Suprapubic skin (tissue), 4 donors: ENCODE data around the gene PROK2. TPM values are rescaled to one million over a fixed set of nuclear protein-coding genes. Genes with fewer than 3 reads are reported as not detected.

Source experiments
- DNase-seq, 2 donors: peaks; one replicate each; pipeline ENCODE4 v3.0.0-alpha.2; 2019; ENCODE audit warnings: low spot score in 2 of 2
- H3K27ac ChIP-seq: fragments of 200-600 bp; sonication (generic); one replicate; pipeline ENCODE4 v1.5.1; 2019
- H3K27me3 ChIP-seq: fragments of 200-600 bp; sonication (generic); one replicate; pipeline ENCODE4 v1.5.1; 2019
- H3K36me3 ChIP-seq: fragments of 200-600 bp; sonication (generic); one replicate; pipeline ENCODE4 v1.5.1; 2019
- H3K4me1 ChIP-seq: fragments of 200-600 bp; sonication (generic); one replicate; pipeline ENCODE4 v1.5.1; 2019
- H3K4me3 ChIP-seq: fragments of 200-600 bp; sonication (generic); one replicate; pipeline ENCODE4 v1.5.1; 2019; ENCODE audit warnings: mild to moderate bottlenecking
- H3K9me3 ChIP-seq: fragments of 200-600 bp; sonication (generic); one replicate; pipeline ENCODE4 v1.5.1; 2019
- CTCF ChIP-seq, 2 donors: fragments of 200-600 bp in 1 of 2; fragments of 450-650 bp in 1 of 2; sonication (generic) in 1 of 2; IDR thresholded peaks; one replicate each; pipeline ENCODE4 v1.5.1; 2016 to 2019; ENCODE audit warnings: antibody characterized with exemption in 2 of 2, mild to moderate bottlenecking in 1 of 2, moderate library complexity in 1 of 2
- EP300 ChIP-seq: sonication (generic); formaldehyde crosslinking; IDR thresholded peaks from one replicate; pipeline ENCODE4 v1.6.1; 2017; ENCODE audit warnings: antibody characterized with exemption
- POLR2A ChIP-seq, 2 donors: fragments of 450-650 bp; IDR thresholded peaks; one replicate each; pipeline ENCODE4 v1.6.1; 2017; ENCODE audit warnings: antibody characterized with exemption in 2 of 2, mild to moderate bottlenecking in 2 of 2, moderate library complexity in 2 of 2
- POLR2AphosphoS5 ChIP-seq, 3 donors: sonication (generic); formaldehyde crosslinking; IDR thresholded peaks; one replicate each; pipeline ENCODE4 v1.6.1; 2017; ENCODE audit warnings: antibody characterized with exemption in 3 of 3
- WGBS: methylation state at CpG from one replicate; pipeline ENCODE4 v1.1.5; 2018; 5-methylcytosine and 5-hydroxymethylcytosine counted together
- total RNA-seq, 4 donors: library from RNA; depleted of rRNA; stranded (reverse); fragments of >200 nt; gene quantifications; one replicate each; pipeline ENCODE4 v1.1.0, GENCODE V29; 2016

The PROK2 gene
- total RNA-seq, 4 donors from 2014 or later: not detected

- Histone ChIP-seq H3K4me1 (peaks cover 15% of the 10 kb centered on the region), H3K4me3 (no peak overlapping the region), H3K27me3 (no peaks in the 10 kb centered on the region), H3K27ac (no peak overlapping the region), H3K36me3 (no peaks in the 10 kb centered on the region), H3K9me3 (no peaks in the 10 kb centered on the region)
- WGBS: 79% methylated on average over 4 of the region's 4 CpGs
- TF ChIP-seq POLR2A (IDR thresholded peaks at IDR 0.05) (no peak), EP300 (no peak), POLR2AphosphoS5 (IDR thresholded peaks at IDR 0.05) (no peak), CTCF (IDR thresholded peaks at IDR 0.05) (no peak)
- DNase-seq: no peak
Measured at GRCh38 chr3:71728632-71729342, 56.2 kb downstream of the PROK2 start.

GRCh38 chr3:71726146-71726545 is 58.8 kb downstream of the PROK2 start:
- DNase-seq: no peak
- TF ChIP-seq POLR2AphosphoS5 (IDR thresholded peaks at IDR 0.05) (no peak), CTCF (IDR thresholded peaks at IDR 0.05) (no peak), EP300 (no peak), POLR2A (IDR thresholded peaks at IDR 0.05) (no peak)
- peaks cover 25% of the 10 kb centered on the region for H3K4me1 ChIP-seq
- WGBS: 58% methylated on average over 7 of the region's 8 CpGs
- peak overlapping the region; percentile 94 for H3K4me3 ChIP-seq
- no peaks in the 10 kb centered on the region for H3K9me3 ChIP-seq
- H3K36me3 ChIP-seq: no peaks in the 10 kb centered on the region
- H3K27me3 ChIP-seq: no peaks in the 10 kb centered on the region
- H3K27ac ChIP-seq: no peak overlapping the region

- Histone ChIP-seq H3K9me3 (no peaks in the 10 kb centered on the region), H3K4me3 (peak within 1 kb of the TSS; percentile 94), H3K4me1 (peaks cover 25% of the 10 kb centered on the region), H3K27ac (peak within 1 kb of the TSS; percentile 82), H3K36me3 (no peaks in the 10 kb centered on the region), H3K27me3 (no peaks in the 10 kb centered on the region)
- 7% methylated on average over 14 of the region's 80 CpGs for WGBS
- peak in 1 of 2 donors; percentile 71 for DNase-seq
- TF ChIP-seq CTCF (IDR thresholded peaks at IDR 0.05): no peak
- TF ChIP-seq EP300: no peak
- TF ChIP-seq POLR2AphosphoS5 (IDR thresholded peaks at IDR 0.05): no peak
- no peak for TF ChIP-seq POLR2A (IDR thresholded peaks at IDR 0.05)
Measured at GRCh38 chr3:71725271-71725991, 59.5 kb downstream of the PROK2 start, which contains the start of gene EIF4E3. Gene EIF4E3 (minus strand): TSS chr3:71725402. CDS start chr3:71725367, 35 bp downstream.

- peak overlapping the region; percentile 82 for H3K27ac ChIP-seq
- H3K27me3 ChIP-seq: no peaks in the 10 kb centered on the region
- no peak for TF ChIP-seq EP300
- TF ChIP-seq POLR2A (IDR thresholded peaks at IDR 0.05): no peak
- peak in 2 of 3 donors; percentile 4 to 25 for TF ChIP-seq POLR2AphosphoS5 (IDR thresholded peaks at IDR 0.05)
- no peak for TF ChIP-seq CTCF (IDR thresholded peaks at IDR 0.05)
- WGBS: 0% methylated on average over 13 of the region's 73 CpGs
- peak in 1 of 2 donors; percentile 73 for DNase-seq
- no peaks in the 10 kb centered on the region for H3K9me3 ChIP-seq
- H3K4me1 ChIP-seq: peaks cover 25% of the 10 kb centered on the region
- no peaks in the 10 kb centered on the region for H3K36me3 ChIP-seq
- peak overlapping the region; percentile 94 for H3K4me3 ChIP-seq
Measured at GRCh38 chr3:71724584-71725270, 60.2 kb downstream of the PROK2 start.

- no peaks in the 10 kb centered on the region for H3K36me3 ChIP-seq
Measured at GRCh38 chr3:71724171-71724453, 60.8 kb downstream of the PROK2 start.

More at GRCh38 chr3:71724171-71724453, 60.8 kb downstream of the PROK2 start:
- Histone ChIP-seq H3K27ac (peak overlapping the region; percentile 82), H3K27me3 (no peaks in the 10 kb centered on the region), H3K4me3 (peak overlapping the region; percentile 94), H3K4me1 (peaks cover 25% of the 10 kb centered on the region), H3K9me3 (no peaks in the 10 kb centered on the region)
- no peak for DNase-seq
- no peak for TF ChIP-seq EP300
- TF ChIP-seq POLR2A (IDR thresholded peaks at IDR 0.05): no peak
- TF ChIP-seq POLR2AphosphoS5 (IDR thresholded peaks at IDR 0.05): no peak
- TF ChIP-seq CTCF (IDR thresholded peaks at IDR 0.05): no peak
